K562 (cell line): ENCODE data around the gene TMEM203. TPM values are rescaled to one million over a fixed set of nuclear protein-coding genes. Genes with fewer than 3 reads are reported as not detected.
A peak's percentile ranks its signal among the peaks of the same experiment; 100 is the strongest.

ENCODE experiments used
- ATAC-seq: fragments of 200-7000 bp; cut with Tn5 transposase; 3 replicates; pipeline ENCODE4 v1.9.1; 2020; ENCODE audit warnings: moderate library complexity
- BruUV-seq: library from RNA; stranded (reverse); fragments of 400-500 nt; replicated peaks from 2 replicates; lab custom pipeline; 2021; lab: Mats Ljungman, UMichigan
- CTCF ChIA-PET: fragments of 300-600 bp; formaldehyde crosslinking; extraction: SDS; loops from one replicate; lab custom pipeline; 2021; ENCODE audit warnings: low intra/inter-chr PET ratio; lab: Yijun Ruan, JAX
- POLR2A ChIA-PET: fragments of 300-600, 350-650 bp; sonication (Branson Sonifier 250); formaldehyde crosslinking; extraction: SDS; loops from one replicate; lab custom pipeline; 2021; ENCODE audit warnings: antibody characterized with exemption, inconsistent platforms; lab: Yijun Ruan, JAX
- DNase-seq, 4 experiments: peaks; one replicate each; pipeline versions ENCODE4 v3.0.0 to v3.0.0-alpha.2; 2011 to 2018; ENCODE audit warnings: low spot score in 3 of 4, mixed read lengths in 3 of 4; ENCODE audit errors: extremely low read depth in 1 of 4
- FAIRE-seq: peaks from 2 replicates; lab custom pipeline; 2011; peaks lifted over from hg19 to GRCh38; lab: Jason Lieb, UNC
- H2AFZ ChIP-seq: 2 replicates; pipeline ENCODE4 v1.6.0; 2011; ENCODE audit warnings: low read depth, low read length, control low read depth, inconsistent platforms
- H3K27ac ChIP-seq: fragments of 200-600 bp; 3 replicates; pipeline ENCODE4 v1.8.0; 2011; ENCODE audit warnings: low read depth, mild to moderate bottlenecking, control low read depth, inconsistent platforms, low read length, moderate library complexity, mixed read lengths; ENCODE audit errors: extremely low read depth
- H3K27me3 ChIP-seq, 2 experiments: fragments of 300-600 bp in 1 of 2; 2 replicates in 1 of 2; 3 replicates in 1 of 2; pipeline versions ENCODE4 v1.6.0 to v1.8.0; 2011; ENCODE audit warnings: inconsistent platforms in 2 of 2, low read length in 2 of 2, mild to moderate bottlenecking in 1 of 2, mixed read lengths in 1 of 2, moderate library complexity in 1 of 2; ENCODE audit not compliant: control insufficient read depth in 2 of 2, insufficient read depth in 2 of 2
- H3K36me3 ChIP-seq: fragments of 300-600 bp; 3 replicates; pipeline ENCODE4 v1.8.0; 2011; ENCODE audit warnings: mild to moderate bottlenecking, low read length, inconsistent platforms; ENCODE audit not compliant: control insufficient read depth, insufficient read depth
- H3K4me1 ChIP-seq, 2 experiments: fragments of 200-600 bp in 1 of 2; replicated peaks in 1 of 2; 2 replicates in 1 of 2; 3 replicates in 1 of 2; pipeline versions ENCODE4 v1.5.1 to v1.8.0; 2011; ENCODE audit warnings: inconsistent platforms in 2 of 2, low read length in 2 of 2, mild to moderate bottlenecking in 1 of 2, mixed read lengths in 1 of 2, moderate library complexity in 1 of 2; ENCODE audit not compliant: control insufficient read depth in 2 of 2, insufficient read depth in 2 of 2
- H3K4me2 ChIP-seq: 2 replicates; pipeline ENCODE4 v1.6.1; 2011; ENCODE audit warnings: low read length, control low read depth, inconsistent platforms, mixed read lengths; ENCODE audit not compliant: insufficient read depth
- H3K4me3 ChIP-seq: fragments of 200-600 bp; sonication (generic), shearing (Covaris generic); 2 replicates; pipeline ENCODE4 v1.5.1; 2016; ENCODE audit warnings: control low read depth, inconsistent platforms
- H3K79me2 ChIP-seq: fragments of 200-600 bp; 3 replicates; pipeline ENCODE4 v1.8.0; 2011; ENCODE audit warnings: low read length, inconsistent platforms; ENCODE audit not compliant: control insufficient read depth, insufficient read depth
- H3K9ac ChIP-seq, 2 experiments: 2 replicates each; pipeline versions ENCODE4 v1.6.0 to v1.6.1; 2011; ENCODE audit warnings: low read depth in 2 of 2, low read length in 2 of 2, control low read depth in 1 of 2, inconsistent platforms in 1 of 2, mild to moderate bottlenecking in 1 of 2, mixed read lengths in 1 of 2; ENCODE audit not compliant: insufficient read depth in 1 of 2
- H3K9me1 ChIP-seq: one replicate; pipeline ENCODE4 v1.6.0; 2011; ENCODE audit warnings: inconsistent platforms, mild to moderate bottlenecking, low read length, moderate library complexity; ENCODE audit not compliant: control insufficient read depth, insufficient read depth
- H3K9me3 ChIP-seq: replicated peaks from 2 replicates; pipeline ENCODE4 v1.5.1; 2011; ENCODE audit warnings: low read depth, low read length, inconsistent platforms; ENCODE audit not compliant: control insufficient read depth, insufficient read depth
- H4K20me1 ChIP-seq: replicated peaks from 2 replicates; pipeline ENCODE4 v1.6.1; 2011; ENCODE audit warnings: low read length, inconsistent platforms, mixed read lengths; ENCODE audit not compliant: control insufficient read depth, insufficient read depth
- ATF3 ChIP-seq, 2 experiments: fragments of 450-650 bp in 1 of 2; sonication (generic) in 1 of 2; formaldehyde crosslinking in 1 of 2; IDR thresholded peaks in 1 of 2; conservative IDR thresholded peaks in 1 of 2; 2 replicates each; pipeline versions ENCODE4 v1.6.1 to v1.8.1; 2016 to 2023; ENCODE audit warnings: mild to moderate bottlenecking in 2 of 2, moderate library complexity in 2 of 2, inconsistent platforms in 1 of 2, missing genetic modification reagents in 1 of 2
- CLOCK ChIP-seq: fragments of 250-450 bp; sonication (Bioruptor Pico); IDR thresholded peaks from 2 replicates; pipeline ENCODE4 v1.4.0; 2020; ENCODE audit warnings: mild to moderate bottlenecking, moderate library complexity, borderline replicate concordance
- FOS ChIP-seq: IDR thresholded peaks from 3 replicates; pipeline ENCODE4 v1.6.1; 2011; ENCODE audit not compliant: insufficient read length; ENCODE audit errors: extremely low read depth
- POLR2AphosphoS2 ChIP-seq: IDR thresholded peaks from 2 replicates; pipeline ENCODE4 v1.6.1; 2012; ENCODE audit warnings: low read length, improper control_type of control experiment
- SRSF9 ChIP-seq: fragments of 200-400 bp; formaldehyde crosslinking; IDR thresholded peaks from 2 replicates; pipeline ENCODE4 v1.6.1; 2017; ENCODE audit warnings: low read depth, low read length, borderline replicate concordance
- ZBTB43 ChIP-seq: sonication (generic); formaldehyde crosslinking; IDR thresholded peaks from 2 replicates; pipeline ENCODE4 v1.8.0; 2023; ENCODE audit warnings: mild to moderate bottlenecking, missing genetic modification reagents
- whole genome bisulfite sequencing: fragments of 100-300 bp; shearing (Covaris generic); methylation state at CpG from one replicate; pipeline ENCODE4 v1.1.6; 2016; ENCODE audit warnings: low coverage, mixed read lengths; ENCODE audit not compliant: insufficient coverage; ENCODE audit errors: missing lambda C conversion rate; 5-methylcytosine and 5-hydroxymethylcytosine counted together
- in situ Hi-C: fragments of 300-500 bp; cut with MboI; formaldehyde crosslinking; loops from 4 replicates; pipeline ENCODE4 v1.15.0; 2018; ENCODE audit warnings: inconsistent platforms, mixed read lengths
- intact Hi-C: fragments of 100-400 bp; cut with micrococcal nuclease; formaldehyde crosslinking; loops from 2 replicates; pipeline ENCODE4 v1.14.2; 2022
- polyA plus RNA-seq, 8 experiments: library from polyadenylated mRNA; depleted of rRNA in 4 of 8; stranded (reverse) in 5 of 8; unstranded in 3 of 8; fragments of >200 nt; fragmentation: Nextera tagmentation in 2 of 8; fragmentation: Illumina TruSeq in 1 of 8; extraction: Ambion mirVana in 2 of 8; extraction: Trizol in 1 of 8; gene quantifications; 2 replicates each; pipeline versions ENCODE4 v1.2.1 to v1.2.3, GENCODE V29; 2011 to 2014; ENCODE audit warnings: inconsistent platforms in 1 of 8, missing spikeins in 1 of 8
- total RNA-seq, 7 experiments: library from RNA; depleted of rRNA in 6 of 7; stranded (reverse); fragments of >200 nt in 6 of 7; fragmentation: Illumina TruSeq in 2 of 7; extraction: Trizol in 2 of 7; gene quantifications; 2 replicates each; pipeline versions ENCODE4 v1.2.1 to v1.2.3, GENCODE V29; 2011 to 2021; ENCODE audit warnings: low replicate concordance in 1 of 7
- TF ChIP-seq, protein P1 (sequence below), 3 experiments: fragments of 200-800 bp in 1 of 3; sonication (Bioruptor generic) in 1 of 3; sonication (generic) in 1 of 3; formaldehyde crosslinking in 1 of 3; IDR thresholded peaks; 2 replicates each; pipeline versions ENCODE4 v1.6.1 to v1.8.0; 2016 to 2022; ENCODE audit warnings: mild to moderate bottlenecking in 2 of 3, missing compliant biosample characterization in 2 of 3, missing genetic modification characterization in 2 of 3, missing genetic modification reagents in 1 of 3

The TMEM203 gene
- total and polyA plus RNA-seq, 9 of the 15 experiments (the other 6 are each of a cell fraction or from before 2014, with no cell fraction given) = 8.8 to 59.5 (median 37.6) TPM

GRCh38 chr9:137206602-137207001 lies 1.2 kb upstream of the TMEM203 start (continued):
- TF ChIP-seq ZBTB43 (CRISPR knock-in tag) (no peak), SRSF9 (no peak), ATF3 (IDR thresholded peaks at IDR 0.05) (no peak), ATF3 (CRISPR knock-in tag; conservative IDR thresholded peaks at IDR 0.05) (no peak)

DNA sequence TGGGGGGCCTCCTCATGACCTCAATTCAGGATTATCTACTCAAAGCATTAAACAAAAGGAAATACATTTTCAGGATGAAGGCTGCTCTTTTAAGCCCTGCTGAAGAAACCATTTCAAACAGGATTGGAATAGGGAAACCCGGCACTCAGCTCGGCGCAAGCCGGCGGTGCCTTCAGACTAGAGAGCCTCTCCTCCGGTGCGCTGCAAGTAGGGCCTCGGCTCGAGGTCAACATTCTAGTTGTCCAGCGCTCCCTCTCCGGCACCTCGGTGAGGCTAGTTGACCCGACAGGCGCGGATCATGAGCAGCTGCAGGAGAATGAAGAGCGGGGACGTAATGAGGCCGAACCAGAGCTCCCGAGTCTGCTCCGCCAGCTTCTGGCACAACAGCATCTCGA lies 720 bp downstream of the TMEM203 start:
- Histone ChIP-seq H3K9me3 (no peaks in the 10 kb centered on the region), H4K20me1 (no peaks in the 10 kb centered on the region; the same call in 1 of the 2 replicates), H3K36me3 (peaks cover 37% of the 10 kb centered on the region; the same call in 2 of the 3 replicates), H2AFZ (peak overlapping the region; percentile 77; the same call in 1 of the 2 replicates), H3K9me1 (peaks cover 3% of the 10 kb centered on the region), H3K9ac (peak overlapping the region; percentile 92 to 98), H3K27me3 (no peaks in the 10 kb centered on the region), H3K27ac (peak overlapping the region; percentile 88), H3K4me3 (peak overlapping the region; percentile 99), H3K4me2 (peak overlapping the region; percentile 95), H3K4me1 (peaks cover 28 to 64% of the 10 kb centered on the region in 2 experiments), H3K79me2 (peaks cover 61% of the 10 kb centered on the region)
- ATAC-seq (no peak), FAIRE-seq (no peak), DNase-seq (no peak)
- WGBS = 3% methylated on average over 21 of the region's 21 CpGs
- no TSS peak for BruUV-seq
- CTCF ChIA-PET = no interaction called here
- in situ Hi-C loops = no loop called here
- POLR2A ChIA-PET = interaction anchor here (0.7 to 5.7 kb wide), 6 partner anchors 8 to 118 kb away, joined by 3 to 56 read pairs (median 4); partner anchors contain the start of genes ANAPC2, MAN1B1 and SSNA1
- TF ChIP-seq, protein P1, sequence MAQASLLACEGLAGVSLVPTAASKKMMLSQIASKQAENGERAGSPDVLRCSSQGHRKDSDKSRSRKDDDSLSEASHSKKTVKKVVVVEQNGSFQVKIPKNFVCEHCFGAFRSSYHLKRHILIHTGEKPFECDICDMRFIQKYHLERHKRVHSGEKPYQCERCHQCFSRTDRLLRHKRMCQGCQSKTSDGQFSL (CRISPR knock-in tag; IDR thresholded peaks at IDR 0.05) = 0 out of 2 replicates have a peak, but pooled peaks have one; percentile 33
- TF ChIP-seq, protein P1 (tag; IDR thresholded peaks at IDR 0.05) = no peak
- TF ChIP-seq POLR2AphosphoS2 = no peak
- no peak for TF ChIP-seq FOS
- no peak for TF ChIP-seq CLOCK
- intact Hi-C loops = no loop called here
